HG02970 (cell line): ENCODE data around the gene ASF1B.
"Not testable (repeated sequence)": the region's sequence is repeated elsewhere in the genome, so short reads cannot be mapped to it uniquely, and the experiment has no call there.

Source experiments
- ATAC-seq: cut with Tn5 transposase; IDR thresholded peaks from one replicate; pipeline ENCODE4 v1.9.1; 2021; ENCODE audit warnings: mild to moderate bottlenecking, moderate library complexity, moderate number of reproducible peaks; ENCODE audit not compliant: unreplicated experiment, low FRiP score

ASF1B gene

DNA sequence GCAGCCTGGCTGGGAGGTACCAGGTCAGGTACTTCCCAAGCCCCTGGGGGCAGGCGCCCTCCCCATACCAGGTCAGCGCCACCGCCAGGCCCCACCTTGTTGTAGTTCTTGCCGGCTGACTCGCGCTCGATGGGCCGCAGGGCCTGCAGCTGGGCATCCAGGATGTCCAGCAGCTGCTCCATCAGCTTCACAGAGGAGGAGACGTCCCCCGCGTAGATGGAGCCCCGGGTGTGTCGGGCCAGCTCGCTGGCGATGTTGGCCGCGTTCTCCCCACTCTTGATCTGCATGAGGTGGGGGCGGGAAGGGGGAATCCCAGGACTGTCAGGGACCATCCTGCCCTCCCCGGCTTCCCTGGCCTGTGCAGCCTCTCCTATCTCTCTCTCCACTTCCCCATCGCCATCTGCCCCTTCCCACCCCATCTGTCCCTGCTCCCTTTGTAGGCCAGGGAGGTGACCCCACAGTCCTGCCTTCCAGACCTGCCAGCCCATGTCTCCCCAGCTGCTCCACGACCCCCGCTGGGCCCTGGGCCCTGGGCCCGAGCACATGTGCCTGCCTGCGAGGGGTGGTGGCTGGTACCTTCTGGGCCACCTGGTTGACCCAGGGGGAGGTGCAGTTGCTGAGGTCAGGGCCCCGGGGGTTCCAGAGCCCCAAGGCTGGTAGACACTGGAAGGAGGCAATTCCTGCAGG is 23.8 kb upstream of the ASF1B start:
- ATAC-seq = no peak

DNA sequence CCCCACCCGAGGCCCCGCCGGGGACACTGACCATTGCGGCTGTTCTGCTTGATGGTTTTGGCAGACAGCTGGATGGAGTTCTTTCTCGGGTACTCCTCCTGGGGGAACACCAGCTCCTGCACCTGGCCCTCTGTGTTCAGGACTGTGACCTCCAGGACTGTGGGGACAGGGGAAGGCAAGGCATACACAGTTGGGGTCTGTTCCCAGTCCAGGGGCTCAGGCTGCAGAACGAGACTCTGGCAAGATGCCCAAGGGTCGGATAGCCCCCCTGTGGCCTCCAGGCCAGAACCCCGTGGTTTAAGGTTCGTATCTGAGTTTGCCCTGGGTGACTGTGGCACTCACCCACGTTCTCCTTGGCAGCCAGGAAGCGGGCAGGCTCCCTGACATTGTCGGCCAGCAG is 22.7 kb upstream of the ASF1B start:
- ATAC-seq = no peak

DNA sequence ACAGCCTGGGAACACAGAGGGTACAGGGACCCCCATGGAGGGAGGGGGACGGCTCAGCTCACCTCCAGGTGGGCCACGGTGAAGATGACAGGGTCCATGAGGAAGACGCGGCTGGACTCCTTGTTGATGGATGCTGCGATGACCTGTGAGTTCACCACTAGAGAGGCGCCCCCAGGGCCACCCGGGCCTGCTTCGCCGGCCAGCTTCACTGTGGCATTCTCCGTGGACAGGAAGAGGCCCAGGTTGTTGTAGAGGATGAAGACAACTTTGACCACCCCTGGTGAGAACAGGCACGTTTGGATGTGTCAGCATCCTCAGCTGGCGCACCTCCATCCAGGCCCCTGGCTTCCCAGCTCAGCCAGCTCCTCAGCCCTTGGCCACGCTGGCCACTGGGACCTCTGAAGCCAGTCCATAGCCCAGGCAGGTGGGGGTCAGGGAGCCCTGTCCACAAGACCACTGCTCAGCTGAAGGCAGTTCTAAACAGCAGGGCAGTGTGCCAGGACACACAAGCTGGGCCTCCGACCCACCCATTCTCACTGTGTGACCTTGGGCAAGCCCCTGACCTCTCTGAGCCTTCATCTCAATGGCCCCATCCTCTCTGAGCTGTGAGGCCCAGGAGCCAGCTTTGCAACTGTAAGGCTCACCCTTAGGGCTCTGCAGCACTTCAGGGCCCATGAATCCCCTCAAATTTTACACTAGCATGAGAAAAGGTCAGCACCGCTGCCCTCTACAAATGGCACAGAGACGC is 22.1 kb upstream of the ASF1B start:
- ATAC-seq = no peak

DNA sequence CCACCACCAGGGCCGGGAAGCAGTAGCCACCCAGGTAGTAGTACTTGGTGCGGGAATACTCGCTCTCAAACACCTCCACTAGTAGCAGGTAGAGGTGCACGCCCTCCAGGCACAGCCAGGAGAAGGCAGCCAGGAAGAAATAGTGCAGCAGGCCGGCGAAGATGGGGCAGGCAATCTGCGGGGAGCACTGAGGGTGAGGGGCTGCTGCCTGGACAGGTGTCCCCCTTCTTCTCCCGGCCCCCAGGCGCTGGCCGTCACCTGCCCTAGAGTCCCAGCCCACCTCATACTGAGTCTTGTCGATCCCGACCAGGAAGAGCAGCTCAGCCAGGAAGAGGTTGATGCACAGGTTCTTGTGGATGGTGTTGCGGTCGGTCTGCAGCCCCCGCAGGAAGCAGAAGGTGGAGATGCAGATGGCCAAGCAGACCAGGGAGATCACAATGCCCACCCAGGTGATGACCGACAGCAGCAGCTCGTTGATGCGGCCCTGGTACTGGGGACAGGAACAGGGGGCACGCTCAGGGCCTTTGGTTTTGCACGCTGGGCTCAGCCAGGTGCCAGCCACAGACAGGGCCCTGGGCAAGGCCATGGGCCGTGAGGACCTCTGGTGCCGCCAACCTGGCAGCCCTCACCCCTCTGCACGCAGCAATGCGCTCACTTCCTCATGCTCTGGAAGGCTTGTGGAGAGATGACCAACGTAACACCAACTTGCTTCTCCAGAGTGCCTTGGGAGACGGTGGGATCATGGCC is 20.8 kb upstream of the ASF1B start:
- no peak for ATAC-seq

DNA sequence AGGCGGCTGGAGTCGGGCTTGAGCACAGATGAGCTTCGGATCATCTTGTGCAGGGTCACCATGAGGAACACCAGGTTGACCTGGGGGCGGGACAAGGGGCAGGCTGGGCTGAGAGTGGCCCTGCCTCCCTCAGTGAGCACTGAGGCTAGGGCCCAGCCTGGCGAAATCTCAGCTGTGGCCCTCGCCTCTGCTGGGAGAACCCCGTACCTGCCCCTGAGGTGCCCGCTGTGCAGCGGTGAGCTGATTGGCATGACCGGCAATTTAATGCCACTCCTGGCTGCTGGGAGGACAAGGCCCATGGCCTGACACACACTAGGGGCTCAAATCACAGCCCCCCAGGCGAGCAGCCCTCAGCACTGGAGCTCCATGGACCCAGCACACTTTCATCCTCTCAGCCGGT is 19.7 kb upstream of the ASF1B start:
- no peak for ATAC-seq

DNA sequence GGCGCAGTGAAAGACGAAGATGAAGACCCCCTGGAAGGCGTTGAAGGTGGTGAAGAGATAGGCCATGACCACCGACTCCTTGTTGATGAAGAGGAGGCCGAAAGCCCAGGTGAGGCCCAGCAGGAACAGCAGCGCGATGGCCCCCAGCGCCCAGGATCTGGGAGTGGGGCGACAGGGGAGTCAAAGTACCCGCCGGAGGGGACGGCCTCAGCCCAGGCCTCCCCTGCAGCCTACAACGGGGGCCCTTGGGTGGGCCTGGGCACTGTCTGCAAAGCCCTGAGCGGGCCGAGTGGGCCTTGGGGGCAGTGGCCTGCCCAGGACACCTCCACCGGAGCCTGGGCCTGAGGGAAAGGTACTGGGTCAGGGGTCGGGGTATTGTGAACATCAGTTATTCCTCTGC is 19.0 kb upstream of the ASF1B start:
- no peak for ATAC-seq

DNA sequence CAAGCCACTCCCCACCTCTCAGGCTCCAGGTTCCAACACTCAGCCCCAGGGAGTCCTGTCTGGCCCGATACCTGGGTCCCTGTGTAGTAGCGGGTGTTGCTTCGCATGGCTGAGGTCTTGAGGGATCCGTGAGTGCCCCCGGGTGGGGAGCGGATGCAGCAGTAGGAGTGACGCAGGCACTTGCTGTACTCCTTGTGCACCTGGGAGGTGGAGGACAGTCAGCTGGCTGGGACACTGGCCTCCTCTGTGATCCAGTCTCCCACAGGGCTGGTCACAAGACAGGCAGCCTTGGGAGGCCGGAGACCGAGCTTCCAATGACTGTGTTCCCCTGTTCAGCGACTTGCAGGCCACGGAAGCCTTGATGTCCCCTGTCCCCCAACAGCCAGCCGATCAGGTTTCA is 16.3 kb upstream of the ASF1B start:
- ATAC-seq = no peak

DNA sequence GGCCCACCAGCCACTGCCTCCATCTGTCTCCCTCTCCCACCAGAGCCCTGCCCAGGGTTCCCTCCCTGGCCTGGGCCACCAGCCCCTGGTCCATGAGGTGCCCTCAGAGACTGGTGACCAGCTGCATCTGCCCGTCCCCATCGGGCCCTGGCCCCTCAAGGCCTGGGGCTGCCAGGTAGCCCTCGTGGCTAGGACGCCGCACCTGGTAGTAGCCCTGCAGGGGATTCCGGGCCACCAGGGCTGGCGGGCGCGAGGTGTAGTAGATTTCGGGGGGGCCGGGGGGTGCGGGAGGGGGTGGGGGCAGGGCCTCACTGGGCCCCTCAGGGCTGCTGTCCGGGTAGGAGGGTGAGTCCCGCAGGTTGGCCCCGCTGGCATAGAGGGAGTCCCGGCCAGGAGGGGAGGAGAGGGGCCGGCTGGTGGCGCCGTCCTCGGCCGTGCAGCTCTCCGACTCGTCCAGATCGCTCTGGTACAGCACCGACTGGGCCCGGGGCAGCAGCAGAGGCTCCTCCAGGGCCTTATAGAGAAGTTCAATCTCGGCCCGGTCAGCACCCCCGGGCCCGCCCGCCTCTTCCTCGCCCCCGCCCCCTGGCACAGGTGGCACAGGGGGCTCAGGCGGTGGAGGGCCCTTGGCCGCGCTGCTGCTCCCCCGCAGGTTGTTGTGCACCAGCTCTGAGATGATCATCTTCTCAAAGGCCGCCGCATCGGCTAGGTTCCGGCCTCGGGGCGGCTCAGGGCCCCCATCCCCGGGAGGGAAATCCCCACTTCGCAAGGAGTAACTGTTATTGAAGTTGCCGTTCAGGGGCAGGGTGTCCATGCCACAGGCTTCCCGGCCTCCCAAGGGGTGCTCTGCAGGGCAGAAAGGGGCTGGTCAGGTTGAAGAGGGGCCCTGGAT is 14.6 kb upstream of the ASF1B start:
- no peak for ATAC-seq

DNA sequence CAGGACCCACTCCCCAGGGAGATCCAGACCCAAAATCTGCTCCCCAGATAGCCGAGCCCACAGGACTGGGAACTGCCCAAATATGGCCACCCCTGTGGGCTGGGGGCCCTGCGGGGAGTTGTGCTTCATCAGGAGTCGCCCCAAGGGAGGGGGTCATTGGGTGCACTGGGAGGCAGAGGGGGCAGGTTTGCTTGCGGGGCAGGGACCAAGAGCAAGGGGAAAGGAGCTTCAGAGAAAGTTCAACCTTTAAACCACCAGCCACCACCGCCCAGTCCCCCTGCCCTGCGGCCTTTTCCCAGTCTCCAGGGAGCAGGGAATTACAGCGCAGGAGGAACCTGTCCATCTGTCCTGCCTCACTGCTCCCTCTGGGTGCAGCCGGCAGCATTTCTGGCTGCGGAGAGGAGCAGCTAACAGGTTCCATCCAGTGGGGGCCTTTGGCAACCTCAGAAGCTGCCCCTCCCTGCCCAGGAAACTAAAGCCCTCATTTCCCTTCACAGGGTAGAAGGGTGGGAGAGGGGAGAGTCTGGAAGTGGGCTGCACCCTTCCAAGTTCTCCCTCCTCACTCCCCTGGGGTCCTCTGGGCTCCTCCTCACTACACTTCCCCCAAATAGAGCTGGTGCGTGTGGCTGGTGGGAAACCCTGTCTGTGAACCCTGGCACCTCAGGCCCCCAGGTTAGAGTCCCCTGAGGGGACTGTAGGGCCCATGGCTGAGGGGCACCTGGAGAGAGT is 13.8 kb upstream of the ASF1B start:
- ATAC-seq = no peak

DNA sequence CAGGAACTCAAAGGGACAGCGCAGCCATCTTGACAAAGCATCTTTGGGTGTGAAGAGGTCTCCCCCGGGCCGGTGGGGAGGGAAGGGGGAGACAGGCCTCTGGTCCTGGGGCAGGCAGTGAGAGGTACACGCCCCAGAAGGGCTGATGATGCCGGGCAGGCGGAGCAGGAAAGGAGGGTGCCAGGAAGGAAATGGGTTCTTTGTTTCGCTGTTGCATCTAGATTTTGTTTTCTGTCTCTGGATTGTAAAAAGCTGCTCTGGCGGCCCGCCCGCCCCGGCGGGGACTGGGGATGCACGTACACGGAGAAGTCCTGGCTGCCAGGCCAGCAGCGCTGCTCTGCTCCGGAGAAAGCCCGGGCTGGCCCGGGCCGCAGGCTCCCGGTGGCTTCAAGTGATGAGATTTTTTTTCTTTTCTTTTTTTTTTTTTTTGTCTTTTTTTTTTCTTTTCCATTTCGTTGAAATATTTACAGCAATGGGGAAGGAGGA is 13.2 kb upstream of the ASF1B start:
- no peak for ATAC-seq

DNA sequence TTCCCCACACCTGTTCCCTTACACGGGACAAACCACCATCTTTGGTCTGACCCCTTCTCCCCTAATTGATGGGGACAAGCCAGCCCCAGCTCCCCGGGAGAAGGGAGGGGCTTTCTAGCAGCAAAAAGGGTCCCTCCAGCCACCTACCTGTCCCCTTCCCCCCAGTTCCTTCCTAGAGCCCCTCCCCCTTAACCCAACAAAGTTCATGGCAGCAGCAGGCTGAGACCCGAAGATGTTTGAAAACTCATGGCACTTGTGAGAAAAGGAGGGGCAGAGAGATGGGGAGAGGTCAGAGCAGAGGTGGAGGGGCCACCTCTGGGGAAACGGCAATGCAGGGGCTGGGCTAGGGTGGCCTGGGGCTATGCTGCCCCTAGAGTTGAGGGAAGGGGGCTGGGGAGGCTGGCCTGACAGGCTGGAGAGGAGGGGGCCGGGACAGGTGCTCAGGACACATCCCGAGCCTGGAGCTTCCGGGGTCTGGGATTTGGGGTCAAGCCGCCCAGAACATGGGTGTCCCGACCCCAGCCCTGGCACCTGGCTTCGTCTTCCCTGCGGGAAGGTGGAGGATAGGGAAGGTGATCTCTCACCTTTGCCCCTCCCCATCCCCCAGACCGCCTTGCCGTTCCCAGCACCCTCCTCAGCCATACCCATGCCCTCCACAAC is 12.5 kb upstream of the ASF1B start:
- ATAC-seq = no peak

DNA sequence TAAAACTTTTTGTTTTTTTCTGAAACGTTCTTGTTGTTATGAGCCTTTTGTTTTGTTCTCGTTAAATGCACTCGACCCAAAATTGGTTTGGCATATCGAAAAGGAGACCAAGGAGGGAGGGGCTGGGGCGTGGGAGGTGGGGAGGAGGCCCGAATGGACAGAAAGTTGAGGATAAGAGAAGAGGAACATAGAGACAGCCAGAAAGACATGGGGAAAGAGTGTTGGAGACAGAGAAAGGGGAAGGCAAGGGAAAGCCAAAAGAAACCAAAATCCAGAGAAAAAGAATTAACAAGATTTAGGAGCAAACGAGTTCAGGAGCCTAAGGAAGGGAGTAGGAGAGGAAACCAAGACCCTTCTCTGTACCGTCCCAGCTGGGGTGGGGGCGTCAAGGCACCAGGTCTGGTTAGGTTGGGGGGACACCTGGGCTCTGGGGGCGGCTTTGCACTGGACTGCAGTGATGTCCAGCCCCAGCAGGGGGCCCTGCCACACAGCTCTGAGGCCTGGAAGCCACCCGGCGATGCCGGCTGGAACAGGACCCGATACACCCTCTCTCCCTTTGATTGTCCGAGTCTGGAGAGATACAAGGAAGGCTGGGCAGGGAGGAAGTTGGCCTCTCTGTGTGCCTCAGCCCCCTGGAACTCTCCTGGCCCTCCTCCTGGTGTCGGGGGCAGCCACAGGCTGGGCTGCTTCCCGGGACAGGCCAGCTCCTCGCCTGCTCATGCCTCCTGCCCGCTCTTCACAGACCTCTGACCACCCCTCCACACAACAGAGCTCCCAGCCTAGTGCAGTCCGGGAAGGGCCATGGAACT is 11.6 kb upstream of the ASF1B start:
- ATAC-seq = no peak

DNA sequence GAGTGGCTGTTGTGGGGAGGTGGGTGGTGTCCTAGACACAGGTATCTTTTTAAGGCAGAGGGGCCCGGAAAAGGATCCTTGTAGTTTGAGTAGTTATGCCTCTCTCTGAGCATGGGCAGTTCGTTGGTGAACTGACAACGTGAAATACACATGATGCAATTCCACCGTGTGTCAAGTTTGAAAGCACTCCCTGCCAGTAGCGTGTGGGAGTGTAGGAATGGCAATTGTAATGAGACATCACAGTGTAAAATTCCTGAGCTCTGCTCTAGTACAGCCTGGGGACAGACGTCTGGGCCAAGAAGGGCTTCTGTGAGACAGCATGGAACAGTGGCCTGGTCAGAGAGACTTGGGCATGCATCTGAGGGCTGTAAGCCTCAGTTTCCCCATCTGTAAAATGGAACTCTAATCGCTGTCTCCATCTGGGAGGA is 10.4 kb upstream of the ASF1B start:
- no peak for ATAC-seq

DNA sequence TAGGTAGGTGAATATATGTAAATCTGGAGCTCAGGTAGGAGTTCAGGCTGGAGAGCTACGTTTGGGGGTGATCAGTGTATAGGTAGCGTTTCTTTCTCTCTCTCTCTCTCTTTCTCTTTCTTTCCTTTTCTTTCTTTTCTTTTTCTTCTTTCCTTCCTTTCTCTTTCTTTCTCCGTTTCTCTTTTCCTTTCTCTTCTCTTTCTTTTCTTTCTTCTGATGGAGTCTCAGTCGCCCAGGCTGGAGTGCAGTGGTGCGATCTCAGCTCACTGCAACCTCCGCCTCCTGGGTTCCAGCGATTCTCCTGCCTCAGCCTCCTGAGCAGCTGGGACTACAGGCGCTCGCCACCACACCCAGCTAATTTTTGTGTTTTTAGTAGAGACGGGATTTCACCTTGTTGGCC is 9.8 kb upstream of the ASF1B start:
- ATAC-seq = not testable (repeated sequence)

DNA sequence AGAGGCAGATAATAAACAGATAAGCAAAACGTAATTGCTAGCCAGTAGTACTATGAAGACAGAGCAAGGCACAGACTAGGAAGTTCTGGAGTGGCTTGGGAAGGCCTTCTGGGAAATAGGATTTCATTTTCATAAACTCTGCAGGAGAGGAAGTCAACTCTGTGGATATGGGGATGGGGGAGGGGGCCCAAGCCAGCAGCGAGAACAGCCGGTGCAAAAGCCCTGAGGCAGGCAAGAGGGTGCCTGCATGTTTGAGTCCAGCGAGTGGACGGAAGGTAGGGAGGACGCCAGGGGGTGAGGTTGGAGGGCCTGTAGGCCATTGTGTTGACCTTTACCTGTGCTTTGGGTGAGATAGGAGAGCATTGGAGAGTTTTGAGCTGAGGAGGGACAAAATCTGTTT is 9.0 kb upstream of the ASF1B start:
- ATAC-seq = no peak

DNA sequence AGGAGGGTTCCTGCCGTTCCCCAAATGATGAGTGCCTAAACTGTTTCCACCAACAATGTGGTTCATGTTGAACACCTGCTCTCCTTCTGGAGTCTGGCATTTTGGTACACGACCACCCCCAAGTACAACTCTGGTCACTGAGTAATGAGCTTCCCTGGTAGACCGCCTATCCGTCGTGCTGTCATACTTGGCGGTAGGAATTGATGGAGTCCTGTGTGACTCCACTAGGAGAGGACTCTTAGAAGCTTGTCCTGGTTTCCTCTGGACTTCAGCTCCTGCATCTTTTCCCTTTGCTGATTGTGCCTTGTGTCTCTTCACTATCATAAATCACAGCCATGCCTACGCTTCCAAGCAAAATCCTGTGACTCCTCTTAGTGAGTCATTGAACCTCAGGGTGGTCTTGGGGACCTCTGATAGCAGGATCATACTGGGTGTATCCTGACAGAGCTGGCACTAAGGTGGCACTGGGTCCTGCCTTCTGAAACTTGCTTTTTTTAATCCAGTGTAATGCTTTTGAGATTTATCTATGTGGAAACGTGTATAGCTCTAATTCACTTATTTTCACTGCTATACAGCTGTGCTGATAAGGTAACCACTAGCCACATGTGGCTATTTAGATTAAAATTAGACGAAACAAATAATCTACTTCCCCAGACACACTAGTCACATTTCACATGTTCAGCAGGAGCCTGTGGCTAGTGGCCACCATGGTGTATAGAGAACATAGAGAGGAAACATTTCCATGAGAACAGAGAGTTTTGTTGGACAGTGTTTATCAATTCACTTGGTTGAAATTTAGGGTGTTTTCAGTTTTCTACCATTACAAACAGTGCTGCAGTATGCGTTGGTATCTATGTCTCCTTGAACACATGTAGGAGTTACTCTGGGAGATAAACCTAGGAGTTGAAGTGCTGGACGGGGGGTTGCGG is 6.1 kb upstream of the ASF1B start:
- ATAC-seq = no peak

DNA sequence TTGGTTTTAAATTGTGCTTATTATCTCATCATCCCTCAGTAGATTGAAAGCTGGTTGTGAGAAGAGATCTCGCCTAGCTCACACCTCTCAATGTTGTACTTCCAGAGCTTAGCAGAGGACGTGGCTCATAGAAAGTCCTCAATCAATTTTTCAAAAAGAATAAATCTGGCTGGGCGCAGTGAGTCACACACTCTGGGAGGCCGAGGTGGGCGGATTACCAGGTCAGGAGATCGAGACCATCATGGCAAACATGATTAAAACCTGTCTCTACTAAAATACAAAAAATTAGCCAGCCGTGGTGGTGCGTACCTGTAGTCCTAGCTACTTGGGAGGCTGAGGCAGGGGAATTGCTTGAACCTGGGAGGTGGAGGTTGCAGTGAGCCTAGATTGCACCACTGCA is 4.7 kb upstream of the ASF1B start:
- no peak for ATAC-seq
